ENCODE measurements around the gene SIVA1.

DNA sequence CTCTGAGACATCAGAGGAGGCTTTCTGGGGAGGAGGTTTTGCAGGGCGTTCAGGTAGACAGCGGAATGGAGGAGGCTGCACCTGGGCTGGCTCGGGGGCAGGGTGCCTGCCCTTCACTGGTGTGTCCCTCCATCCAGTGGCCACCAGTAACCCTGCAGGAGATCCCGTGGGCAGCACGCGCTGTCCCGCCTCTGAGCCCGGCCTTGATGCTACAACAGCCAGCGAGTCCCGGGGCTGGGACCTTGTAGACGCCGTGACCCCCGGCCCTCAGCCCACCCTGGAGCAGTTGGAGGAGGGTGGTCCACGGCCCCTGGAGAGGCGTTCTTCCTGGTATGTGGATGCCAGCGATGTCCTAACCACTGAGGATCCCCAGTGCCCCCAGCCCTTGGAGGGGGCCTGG lies 38.9 kb upstream of the SIVA1 start:
- TF ChIP-seq YY1 (IDR thresholded peaks at IDR 0.05; ENCODE audit: low read depth) (no peak), CTCF (IDR thresholded peaks at IDR 0.05) (no peak), SIN3A (IDR thresholded peaks at IDR 0.05; ENCODE audit: borderline replicate concordance, low read depth, low read length) (no peak), EZH2phosphoT487 (IDR thresholded peaks at IDR 0.05; ENCODE audit: borderline replicate concordance, low read depth) (no peak), TCF12 (IDR thresholded peaks at IDR 0.05) (no peak), POLR2AphosphoS5 (IDR thresholded peaks at IDR 0.05; ENCODE audit: low read depth, low read length) (no peak)
- TF ChIP-seq, protein P1, sequence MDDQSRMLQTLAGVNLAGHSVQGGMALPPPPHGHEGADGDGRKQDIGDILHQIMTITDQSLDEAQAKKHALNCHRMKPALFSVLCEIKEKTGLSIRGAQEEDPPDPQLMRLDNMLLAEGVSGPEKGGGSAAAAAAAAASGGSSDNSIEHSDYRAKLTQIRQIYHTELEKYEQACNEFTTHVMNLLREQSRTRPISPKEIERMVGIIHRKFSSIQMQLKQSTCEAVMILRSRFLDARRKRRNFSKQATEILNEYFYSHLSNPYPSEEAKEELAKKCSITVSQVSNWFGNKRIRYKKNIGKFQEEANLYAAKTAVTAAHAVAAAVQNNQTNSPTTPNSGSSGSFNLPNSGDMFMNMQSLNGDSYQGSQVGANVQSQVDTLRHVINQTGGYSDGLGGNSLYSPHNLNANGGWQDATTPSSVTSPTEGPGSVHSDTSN (IDR thresholded peaks at IDR 0.05), result no peak
